Mesendoderm (in vitro differentiated cells): ENCODE measurements around the gene RAET1E.

Experiments used
- DNase-seq: peaks from one replicate; pipeline ENCODE4 v3.0.0; 2013
- H2AK5ac ChIP-seq: 2 replicates; pipeline ENCODE4 v1.6.1; 2013; ENCODE audit warnings: low read length, inconsistent platforms
- H2BK120ac ChIP-seq: 2 replicates; pipeline ENCODE4 v1.6.1; 2013; ENCODE audit warnings: low read depth, mild to moderate bottlenecking, low read length, moderate library complexity, mixed read lengths
- H2BK15ac ChIP-seq: replicated peaks from 2 replicates; pipeline ENCODE4 v1.6.1; 2013; ENCODE audit warnings: low read depth, mild to moderate bottlenecking, moderate library complexity
- H2BK5ac ChIP-seq: 2 replicates; pipeline ENCODE4 v1.6.1; 2013; ENCODE audit warnings: low read length, inconsistent platforms
- H3K18ac ChIP-seq: 2 replicates; pipeline ENCODE4 v1.6.1; 2013; ENCODE audit warnings: mild to moderate bottlenecking, low read length, mixed read lengths
- H3K23ac ChIP-seq: one replicate; pipeline ENCODE4 v1.6.1; 2013; ENCODE audit warnings: low read length
- H3K27ac ChIP-seq: 2 replicates; pipeline ENCODE4 v1.5.1; 2013; ENCODE audit warnings: low read depth, mild to moderate bottlenecking, inconsistent platforms, low read length, moderate library complexity
- H3K27me3 ChIP-seq: 2 replicates; pipeline ENCODE4 v1.6.1; 2013; ENCODE audit warnings: low read length, control low read depth, mild to moderate bottlenecking, inconsistent platforms; ENCODE audit not compliant: insufficient read depth, poor library complexity
- H3K36me3 ChIP-seq: 2 replicates; pipeline ENCODE4 v1.6.1; 2013; ENCODE audit warnings: low read length, inconsistent platforms; ENCODE audit not compliant: control insufficient read depth, insufficient read depth
- H3K4ac ChIP-seq: one replicate; pipeline ENCODE4 v1.6.1; 2013; ENCODE audit warnings: low read depth, mild to moderate bottlenecking, low read length, moderate library complexity
- H3K4me1 ChIP-seq: 2 replicates; pipeline ENCODE4 v1.6.1; 2013; ENCODE audit warnings: low read depth, low read length, inconsistent platforms; ENCODE audit not compliant: control insufficient read depth
- H3K4me2 ChIP-seq: 2 replicates; pipeline ENCODE4 v1.6.1; 2013; ENCODE audit warnings: low read length
- H3K4me3 ChIP-seq: 2 replicates; pipeline ENCODE4 v1.5.1; 2013; ENCODE audit warnings: mild to moderate bottlenecking, low read length
- H3K56ac ChIP-seq: one replicate; pipeline ENCODE4 v1.6.1; 2013; ENCODE audit warnings: low read length
- H3K79me1 ChIP-seq: 2 replicates; pipeline ENCODE4 v1.6.1; 2013; ENCODE audit warnings: low read length, inconsistent platforms
- H3K79me2 ChIP-seq: 2 replicates; pipeline ENCODE4 v1.6.1; 2013; ENCODE audit warnings: mild to moderate bottlenecking, low read length; ENCODE audit not compliant: control insufficient read depth, insufficient read depth
- H3K9ac ChIP-seq: 2 replicates; pipeline ENCODE4 v1.6.1; 2013; ENCODE audit warnings: low read length, inconsistent platforms
- H4K5ac ChIP-seq: one replicate; pipeline ENCODE4 v1.6.1; 2013; ENCODE audit warnings: low read length
- H4K8ac ChIP-seq: one replicate; pipeline ENCODE4 v1.6.1; 2013; ENCODE audit warnings: low read depth, mild to moderate bottlenecking, control low read depth, low read length, moderate library complexity
- WGBS: extraction: QIAGEN DNeasy Blood & Tissue Kit; methylation state at CpG from one replicate; pipeline ENCODE4 v1.1.7; 2013; ENCODE audit warnings: low lambda C conversion rate, missing lambda C conversion rate; ENCODE audit not compliant: insufficient coverage; ENCODE audit errors: extremely low coverage; 5-methylcytosine and 5-hydroxymethylcytosine counted together

Gene RAET1E

GRCh38 chr6:149942461-149942829, 44.5 kb upstream of the RAET1E start:
- no peak overlapping the region for H4K8ac ChIP-seq

GRCh38 chr6:149941583-149942460, 43.9 kb upstream of the RAET1E start, which contains the start of gene ULBP2:
ULBP2 (plus strand) TSS chr6:149942014; CDS start chr6:149942073, 59 bp downstream.
- H2BK120ac ChIP-seq, result no peak within 1 kb of the TSS
- peak within 1 kb of the TSS; percentile 83 for H3K4me2 ChIP-seq
- no peak within 1 kb of the TSS for H3K23ac ChIP-seq
- H3K4ac ChIP-seq, result no peak within 1 kb of the TSS
- H3K56ac ChIP-seq, result peak within 1 kb of the TSS; percentile 64
- no peak within 1 kb of the TSS for H3K27ac ChIP-seq
- H3K18ac ChIP-seq, result no peak within 1 kb of the TSS
- H3K79me2 ChIP-seq, result no peaks in the 10 kb centered on the region
- no peak within 1 kb of the TSS for H4K5ac ChIP-seq
- H3K9ac ChIP-seq, result peak within 1 kb of the TSS; percentile 46
- no peak within 1 kb of the TSS for H2BK15ac ChIP-seq
- no peaks in the 10 kb centered on the region for H3K4me1 ChIP-seq
- H3K27me3 ChIP-seq, result peaks cover 42% of the 10 kb centered on the region
- WGBS, result no CpG with 5 or more reads among the region's 62 CpGs
- no peak within 1 kb of the TSS for H2AK5ac ChIP-seq
- peak within 1 kb of the TSS; percentile 29 for H3K4me3 ChIP-seq
- no peaks in the 10 kb centered on the region for H3K36me3 ChIP-seq
- DNase-seq, result peak; percentile 81
- H4K8ac ChIP-seq, result no peak within 1 kb of the TSS
- H3K79me1 ChIP-seq, result no peaks in the 10 kb centered on the region
- no peak within 1 kb of the TSS for H2BK5ac ChIP-seq

More at GRCh38 chr6:149942461-149942829, 44.5 kb upstream of the RAET1E start:
- no peak overlapping the region for H2BK5ac ChIP-seq
- H3K4me2 ChIP-seq, result peak overlapping the region; percentile 83
- no peaks in the 10 kb centered on the region for H3K79me1 ChIP-seq
- no CpG with 5 or more reads among the region's 13 CpGs for WGBS
- H3K56ac ChIP-seq, result no peak overlapping the region
- no peak overlapping the region for H3K4ac ChIP-seq
- H3K9ac ChIP-seq, result peak overlapping the region; percentile 46
- no peak overlapping the region for H3K18ac ChIP-seq
- peaks cover 40% of the 10 kb centered on the region for H3K27me3 ChIP-seq
- H3K23ac ChIP-seq, result no peak overlapping the region
- H2BK120ac ChIP-seq, result no peak overlapping the region
- H3K27ac ChIP-seq, result no peak overlapping the region
- H3K79me2 ChIP-seq, result no peaks in the 10 kb centered on the region
- no peaks in the 10 kb centered on the region for H3K4me1 ChIP-seq
- no peak for DNase-seq
- no peak overlapping the region for H2AK5ac ChIP-seq
- H4K5ac ChIP-seq, result no peak overlapping the region
- no peak overlapping the region for H3K4me3 ChIP-seq
- no peaks in the 10 kb centered on the region for H3K36me3 ChIP-seq
- H2BK15ac ChIP-seq, result no peak overlapping the region

GRCh38 chr6:149940672-149940982, 42.7 kb upstream of the RAET1E start:
- H3K18ac ChIP-seq, result no peak overlapping the region
- no peak overlapping the region for H2BK5ac ChIP-seq
- H2AK5ac ChIP-seq, result no peak overlapping the region
- H4K5ac ChIP-seq, result no peak overlapping the region
- WGBS, result no CpG with 5 or more reads among the region's 6 CpGs
- H3K79me1 ChIP-seq, result no peaks in the 10 kb centered on the region
- no peaks in the 10 kb centered on the region for H3K4me1 ChIP-seq
- no peaks in the 10 kb centered on the region for H3K79me2 ChIP-seq
- H2BK120ac ChIP-seq, result no peak overlapping the region
- no peak overlapping the region for H3K23ac ChIP-seq
- no peak overlapping the region for H3K4me2 ChIP-seq
- no peak overlapping the region for H2BK15ac ChIP-seq
- no peak overlapping the region for H3K9ac ChIP-seq
- H3K4ac ChIP-seq, result no peak overlapping the region
- no peak overlapping the region for H3K4me3 ChIP-seq
- H3K36me3 ChIP-seq, result no peaks in the 10 kb centered on the region
- H3K27me3 ChIP-seq, result peaks cover 48% of the 10 kb centered on the region
- no peak overlapping the region for H3K56ac ChIP-seq
- H4K8ac ChIP-seq, result no peak overlapping the region
- DNase-seq, result no peak
- H3K27ac ChIP-seq, result no peak overlapping the region

- Histone ChIP-seq H3K27ac (no peak overlapping the region), H3K56ac (no peak overlapping the region), H3K79me1 (no peaks in the 10 kb centered on the region), H3K4ac (no peak overlapping the region), H3K18ac (no peak overlapping the region), H3K36me3 (no peaks in the 10 kb centered on the region), H3K9ac (no peak overlapping the region), H3K23ac (no peak overlapping the region), H3K4me2 (no peak overlapping the region), H2AK5ac (no peak overlapping the region), H3K27me3 (peaks cover 48% of the 10 kb centered on the region), H3K4me1 (no peaks in the 10 kb centered on the region), H3K79me2 (no peaks in the 10 kb centered on the region), H4K5ac (no peak overlapping the region), H4K8ac (no peak overlapping the region), H2BK5ac (no peak overlapping the region), H2BK120ac (no peak overlapping the region), H3K4me3 (no peak overlapping the region), H2BK15ac (no peak overlapping the region)
- no peak for DNase-seq
- no CpG with 5 or more reads among the region's 6 CpGs for WGBS
These were observed 42.2 kb upstream of the RAET1E start for GRCh38 chr6:149939909-149940671.

GRCh38 chr6:149939356-149939648, 41.4 kb upstream of the RAET1E start:
- Histone ChIP-seq H3K56ac (no peak overlapping the region), H3K23ac (no peak overlapping the region), H3K4me3 (no peak overlapping the region), H3K9ac (no peak overlapping the region), H3K18ac (no peak overlapping the region), H2BK120ac (no peak overlapping the region), H3K36me3 (no peaks in the 10 kb centered on the region), H2BK5ac (no peak overlapping the region), H3K27me3 (peaks cover 48% of the 10 kb centered on the region), H3K27ac (no peak overlapping the region), H3K79me2 (no peaks in the 10 kb centered on the region), H2AK5ac (no peak overlapping the region), H2BK15ac (no peak overlapping the region), H4K8ac (no peak overlapping the region), H3K79me1 (no peaks in the 10 kb centered on the region), H3K4me1 (no peaks in the 10 kb centered on the region), H4K5ac (no peak overlapping the region), H3K4ac (no peak overlapping the region), H3K4me2 (no peak overlapping the region)
- no CpG with 5 or more reads among the region's 5 CpGs for WGBS
- DNase-seq, result no peak
